HEK293 (cell line): ENCODE results near the gene OLIG2.

Experiments
- CTCF ChIA-PET: fragments of 350-600 bp; formaldehyde crosslinking; extraction: SDS; loops from one replicate; lab custom pipeline; 2021; ENCODE audit warnings: antibody characterized with exemption; lab: Yijun Ruan, JAX
- POLR2A ChIA-PET: fragments of 300-600 bp; formaldehyde crosslinking; extraction: SDS; loops from one replicate; lab custom pipeline; 2020; ENCODE audit warnings: antibody characterized with exemption, inconsistent platforms; lab: Yijun Ruan, JAX
- H3K27ac ChIP-seq: fragments of 200-500 bp; sonication (Bioruptor generic); 2 replicates; pipeline ENCODE4 v1.5.1; 2014; ENCODE audit warnings: low read depth, low read length, control low read depth, inconsistent platforms; ENCODE audit errors: extremely low read depth
- H3K36me3 ChIP-seq, 2 experiments: fragments of 200-500 bp in 1 of 2; sonication (Bioruptor generic) in 1 of 2; 1 replicate in 1 of 2; 2 replicates in 1 of 2; pipeline ENCODE4 v1.5.1; 2014 to 2017; ENCODE audit warnings: inconsistent platforms in 2 of 2, low read length in 2 of 2; ENCODE audit not compliant: control insufficient read depth in 2 of 2, insufficient read depth in 1 of 2
- H3K4me1 ChIP-seq: fragments of 200-500 bp; sonication (Bioruptor generic); 2 replicates; pipeline ENCODE4 v1.5.1; 2014; ENCODE audit warnings: mild to moderate bottlenecking, low read length, inconsistent platforms; ENCODE audit not compliant: control insufficient read depth, insufficient read depth
- H3K4me3 ChIP-seq: 2 replicates; pipeline ENCODE4 v1.5.1; 2011; ENCODE audit warnings: low read depth, mild to moderate bottlenecking, control low read depth, low read length, moderate library complexity
- H3K9me3 ChIP-seq: fragments of 200-500 bp; sonication (Bioruptor generic); 2 replicates; pipeline ENCODE4 v1.5.1; 2014; ENCODE audit warnings: low read depth, low read length, inconsistent platforms; ENCODE audit not compliant: control insufficient read depth, insufficient read depth
- GFI1B ChIP-seq: fragments of 450-650 bp; formaldehyde crosslinking; IDR thresholded peaks from 2 replicates; pipeline ENCODE4 v1.5.1; 2016; ENCODE audit warnings: missing biosample characterization, missing genetic modification characterization
- GLIS1 ChIP-seq: fragments of 450-650 bp; formaldehyde crosslinking; IDR thresholded peaks from 2 replicates; pipeline ENCODE4 v1.5.1; 2016; ENCODE audit warnings: missing biosample characterization, missing genetic modification characterization
- HOXC10 ChIP-seq: sonication (generic); formaldehyde crosslinking; IDR thresholded peaks from 2 replicates; pipeline ENCODE4 v1.8.1; 2023; ENCODE audit warnings: mild to moderate bottlenecking, missing genetic modification reagents
- IKZF3 ChIP-seq: fragments of 450-650 bp; IDR thresholded peaks from 2 replicates; pipeline ENCODE4 v1.5.0; 2018; ENCODE audit warnings: missing biosample characterization, mild to moderate bottlenecking, missing genetic modification characterization, moderate library complexity
- MEIS1 ChIP-seq: sonication (generic); formaldehyde crosslinking; IDR thresholded peaks from 2 replicates; pipeline ENCODE4 v1.8.1; 2022; ENCODE audit warnings: missing genetic modification reagents, mild to moderate bottlenecking, borderline replicate concordance
- PRDM1 ChIP-seq: fragments of 450-650 bp; formaldehyde crosslinking; IDR thresholded peaks from 2 replicates; pipeline ENCODE4; 2016; ENCODE audit warnings: missing biosample characterization, missing genetic modification characterization
- PRDM2 ChIP-seq: fragments of 450-650 bp; formaldehyde crosslinking; IDR thresholded peaks from 2 replicates; pipeline ENCODE4 v1.5.1; 2016; ENCODE audit warnings: missing biosample characterization, missing genetic modification characterization, borderline replicate concordance
- SP2 ChIP-seq: fragments of 450-650 bp; formaldehyde crosslinking; IDR thresholded peaks from 2 replicates; pipeline ENCODE4 v1.5.1; 2016; ENCODE audit warnings: missing biosample characterization, missing genetic modification characterization
- ZBTB1 ChIP-seq: fragments of 450-650 bp; formaldehyde crosslinking; IDR thresholded peaks from 2 replicates; pipeline ENCODE4 v1.5.1; 2016; ENCODE audit warnings: missing biosample characterization, missing genetic modification characterization
- ZBTB17 ChIP-seq: fragments of 450-650 bp; formaldehyde crosslinking; IDR thresholded peaks from 2 replicates; pipeline ENCODE4 v1.5.1; 2016; ENCODE audit warnings: missing biosample characterization, missing genetic modification characterization
- ZFP37 ChIP-seq: fragments of 450-650 bp; formaldehyde crosslinking; IDR thresholded peaks from 2 replicates; pipeline ENCODE4 v1.5.1; 2016; ENCODE audit warnings: missing biosample characterization, missing genetic modification characterization
- ZIC2 ChIP-seq: fragments of 450-650 bp; formaldehyde crosslinking; IDR thresholded peaks from 2 replicates; pipeline ENCODE4 v1.5.1; 2016; ENCODE audit warnings: missing biosample characterization, missing genetic modification characterization
- ZNF155 ChIP-seq: fragments of 450-650 bp; formaldehyde crosslinking; IDR thresholded peaks from 2 replicates; pipeline ENCODE4 v1.5.1; 2016; ENCODE audit warnings: missing biosample characterization, missing genetic modification characterization
- ZNF157 ChIP-seq: fragments of 450-650 bp; formaldehyde crosslinking; IDR thresholded peaks from 2 replicates; pipeline ENCODE4 v1.5.1; 2016; ENCODE audit warnings: missing biosample characterization, missing genetic modification characterization
- ZNF585B ChIP-seq: fragments of 450-650 bp; formaldehyde crosslinking; IDR thresholded peaks from 2 replicates; pipeline ENCODE4 v1.5.1; 2016; ENCODE audit warnings: missing biosample characterization, missing genetic modification characterization
- ZNF639 ChIP-seq: fragments of 450-650 bp; formaldehyde crosslinking; IDR thresholded peaks from 2 replicates; pipeline ENCODE4 v1.5.1; 2016; ENCODE audit warnings: missing biosample characterization, missing genetic modification characterization
- ZNF768 ChIP-seq: fragments of 450-650 bp; formaldehyde crosslinking; IDR thresholded peaks from 2 replicates; pipeline ENCODE4 v1.5.1; 2018; ENCODE audit warnings: missing biosample characterization, mild to moderate bottlenecking, missing genetic modification characterization
- ZNF777 ChIP-seq: fragments of 450-650 bp; formaldehyde crosslinking; IDR thresholded peaks from 2 replicates; pipeline ENCODE4 v1.5.1; 2017; ENCODE audit warnings: missing biosample characterization, missing genetic modification characterization, borderline replicate concordance
- TF ChIP-seq, protein P1 (sequence below): fragments of 450-650 bp; formaldehyde crosslinking; IDR thresholded peaks from 2 replicates; pipeline ENCODE4 v1.5.1; 2016; ENCODE audit warnings: missing biosample characterization, missing genetic modification characterization, borderline replicate concordance

The OLIG2 gene

DNA sequence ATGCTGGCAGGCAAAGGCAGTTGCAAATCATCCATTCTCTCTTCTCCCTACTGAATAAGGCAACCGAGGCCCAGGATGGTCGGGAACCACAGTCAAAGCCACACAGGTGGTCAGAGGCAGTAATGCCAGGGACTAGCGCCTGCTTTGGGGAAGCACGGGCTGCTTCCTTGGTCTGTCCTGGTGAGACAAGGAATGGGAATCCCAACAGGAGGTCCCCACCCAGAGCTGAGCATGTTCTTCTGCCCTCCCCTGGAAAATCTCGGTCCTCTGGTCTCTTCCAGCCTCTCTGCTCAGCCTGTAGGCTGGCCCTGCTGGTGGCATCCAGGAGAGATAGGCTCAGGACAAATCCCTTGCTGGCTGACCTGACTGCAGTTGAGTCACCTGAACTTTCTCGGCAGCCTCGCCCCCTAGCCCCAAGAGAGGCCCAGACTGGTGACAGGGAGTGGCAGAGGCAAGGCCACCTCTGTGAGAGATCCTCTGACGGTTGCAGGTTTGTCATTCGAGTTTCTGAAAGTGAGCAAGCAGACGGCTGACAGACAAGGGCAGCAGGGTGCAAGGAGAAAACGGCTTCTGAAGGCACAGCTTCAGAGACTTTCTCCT lies 50.0 kb downstream of the OLIG2 start (continued):
- TF ChIP-seq PRDM2 (no peak), PRDM1 (tag by site-specific recombination) (0 out of 2 replicates have a peak, but pooled peaks have one; percentile 23), GFI1B (no peak), ZNF157 (tag by site-specific recombination) (no peak), ZFP37 (tag by site-specific recombination) (no peak), MEIS1 (no peak), HOXC10 (CRISPR knock-in tag) (no peak), IKZF3 (tag by site-specific recombination) (no peak), ZBTB1 (tag by site-specific recombination) (no peak), ZIC2 (tag by site-specific recombination) (peak; percentile 35; the same call in 1 of the 2 replicates), GLIS1 (tag by site-specific recombination) (peak; percentile 26; the same call in 1 of the 2 replicates), ZBTB17 (tag by site-specific recombination) (peak; percentile 50; the same call in 1 of the 2 replicates), ZNF155 (tag by site-specific recombination) (no peak), ZNF639 (tag by site-specific recombination) (no peak), ZNF768 (tag by site-specific recombination) (no peak), ZNF585B (tag by site-specific recombination) (no peak), ZNF777 (tag by site-specific recombination) (no peak)
- TF ChIP-seq, protein P1, sequence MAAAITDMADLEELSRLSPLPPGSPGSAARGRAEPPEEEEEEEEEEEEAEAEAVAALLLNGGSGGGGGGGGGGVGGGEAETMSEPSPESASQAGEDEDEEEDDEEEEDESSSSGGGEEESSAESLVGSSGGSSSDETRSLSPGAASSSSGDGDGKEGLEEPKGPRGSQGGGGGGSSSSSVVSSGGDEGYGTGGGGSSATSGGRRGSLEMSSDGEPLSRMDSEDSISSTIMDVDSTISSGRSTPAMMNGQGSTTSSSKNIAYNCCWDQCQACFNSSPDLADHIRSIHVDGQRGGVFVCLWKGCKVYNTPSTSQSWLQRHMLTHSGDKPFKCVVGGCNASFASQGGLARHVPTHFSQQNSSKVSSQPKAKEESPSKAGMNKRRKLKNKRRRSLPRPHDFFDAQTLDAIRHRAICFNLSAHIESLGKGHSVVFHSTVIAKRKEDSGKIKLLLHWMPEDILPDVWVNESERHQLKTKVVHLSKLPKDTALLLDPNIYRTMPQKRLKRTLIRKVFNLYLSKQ (tag by site-specific recombination) = no peak

GRCh38 chr21:33076600-33077329 lies 51.0 kb downstream of the OLIG2 start:
- Histone ChIP-seq H3K9me3 (no peaks in the 10 kb centered on the region), H3K4me3 (no peak overlapping the region), H3K36me3 (no peaks in the 10 kb centered on the region), H3K27ac (no peak overlapping the region), H3K4me1 (0 out of 2 replicates have a peak, but pooled peaks cover 2% of the 10 kb centered on the region)
- TF ChIP-seq SP2 (tag by site-specific recombination) (no peak), PRDM1 (tag by site-specific recombination) (peak; percentile 92)
- ChIA-PET POLR2A (no interaction called here), CTCF (interaction anchor here (0.6 to 0.7 kb wide), 3 partner anchors 25 to 285 kb away, joined by 3 read pairs; no protein-coding TSS in a partner anchor)
